Progenitor cell of endocrine pancreas (in vitro differentiated cells): Measurements from ENCODE around the gene KSR1. TPM values are rescaled to one million over a fixed set of nuclear protein-coding genes. Genes with fewer than 3 reads are reported as not detected.

Experiments
- DNase-seq: peaks from one replicate; pipeline ENCODE4 v3.0.0; 2021; ENCODE audit warnings: low spot score; ENCODE audit not compliant: unreplicated experiment
- H3K27ac Mint-ChIP-seq: 2 replicates; pipeline ENCODE4 v1.8.0; 2021; ENCODE audit warnings: mild to moderate bottlenecking, moderate library complexity, mixed read lengths
- H3K27me3 Mint-ChIP-seq: 2 replicates; pipeline ENCODE4 v1.8.0; 2021; ENCODE audit warnings: mixed read lengths
- H3K36me3 Mint-ChIP-seq: 2 replicates; pipeline ENCODE4 v1.8.0; 2022; ENCODE audit warnings: mixed read lengths; ENCODE audit not compliant: insufficient read depth
- H3K4me1 Mint-ChIP-seq: 2 replicates; pipeline ENCODE4 v1.8.0; 2021; ENCODE audit warnings: low read depth, mixed read lengths
- H3K4me3 Mint-ChIP-seq: 2 replicates; pipeline ENCODE4 v1.8.0; 2021; ENCODE audit warnings: low read depth, mild to moderate bottlenecking, moderate library complexity, mixed read lengths
- H3K9me3 Mint-ChIP-seq: 2 replicates; pipeline ENCODE4 v1.8.0; 2021; ENCODE audit warnings: low read depth, mixed read lengths
- total RNA-seq: library from RNA; stranded (reverse); gene quantifications from 2 replicates; pipeline ENCODE4 v1.2.1, GENCODE V29; 2021
- TF ChIP-seq, protein P1 (sequence below): fragments of 200-600 bp; sonication (generic); IDR thresholded peaks from one replicate; pipeline ENCODE4 v1.5.0; 2021; ENCODE audit warnings: antibody characterized with exemption, mild to moderate bottlenecking; ENCODE audit not compliant: unreplicated experiment

The KSR1 gene
- total RNA-seq, 1 donor from 2014 or later = 70.1 TPM

DNA sequence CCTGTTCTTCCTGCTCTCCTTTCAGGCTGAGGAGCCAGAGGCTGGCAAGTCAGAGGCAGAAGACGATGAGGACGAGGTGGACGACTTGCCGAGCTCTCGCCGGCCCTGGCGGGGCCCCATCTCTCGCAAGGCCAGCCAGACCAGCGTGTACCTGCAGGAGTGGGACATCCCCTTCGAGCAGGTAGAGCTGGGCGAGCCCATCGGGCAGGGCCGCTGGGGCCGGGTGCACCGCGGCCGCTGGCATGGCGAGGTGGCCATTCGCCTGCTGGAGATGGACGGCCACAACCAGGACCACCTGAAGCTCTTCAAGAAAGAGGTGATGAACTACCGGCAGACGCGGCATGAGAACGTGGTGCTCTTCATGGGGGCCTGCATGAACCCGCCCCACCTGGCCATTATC lies 149.2 kb downstream of the KSR1 start:
- no peak overlapping the region for H3K27ac Mint-ChIP-seq
- TF ChIP-seq, protein P1, sequence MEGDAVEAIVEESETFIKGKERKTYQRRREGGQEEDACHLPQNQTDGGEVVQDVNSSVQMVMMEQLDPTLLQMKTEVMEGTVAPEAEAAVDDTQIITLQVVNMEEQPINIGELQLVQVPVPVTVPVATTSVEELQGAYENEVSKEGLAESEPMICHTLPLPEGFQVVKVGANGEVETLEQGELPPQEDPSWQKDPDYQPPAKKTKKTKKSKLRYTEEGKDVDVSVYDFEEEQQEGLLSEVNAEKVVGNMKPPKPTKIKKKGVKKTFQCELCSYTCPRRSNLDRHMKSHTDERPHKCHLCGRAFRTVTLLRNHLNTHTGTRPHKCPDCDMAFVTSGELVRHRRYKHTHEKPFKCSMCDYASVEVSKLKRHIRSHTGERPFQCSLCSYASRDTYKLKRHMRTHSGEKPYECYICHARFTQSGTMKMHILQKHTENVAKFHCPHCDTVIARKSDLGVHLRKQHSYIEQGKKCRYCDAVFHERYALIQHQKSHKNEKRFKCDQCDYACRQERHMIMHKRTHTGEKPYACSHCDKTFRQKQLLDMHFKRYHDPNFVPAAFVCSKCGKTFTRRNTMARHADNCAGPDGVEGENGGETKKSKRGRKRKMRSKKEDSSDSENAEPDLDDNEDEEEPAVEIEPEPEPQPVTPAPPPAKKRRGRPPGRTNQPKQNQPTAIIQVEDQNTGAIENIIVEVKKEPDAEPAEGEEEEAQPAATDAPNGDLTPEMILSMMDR = no peak
- peaks cover 17% of the 10 kb centered on the region for H3K36me3 Mint-ChIP-seq
- H3K9me3 Mint-ChIP-seq = no peaks in the 10 kb centered on the region
- no peak overlapping the region for H3K4me3 Mint-ChIP-seq
- no peaks in the 10 kb centered on the region for H3K27me3 Mint-ChIP-seq
- DNase-seq = no peak
- H3K4me1 Mint-ChIP-seq = peaks cover 3% of the 10 kb centered on the region

DNA sequence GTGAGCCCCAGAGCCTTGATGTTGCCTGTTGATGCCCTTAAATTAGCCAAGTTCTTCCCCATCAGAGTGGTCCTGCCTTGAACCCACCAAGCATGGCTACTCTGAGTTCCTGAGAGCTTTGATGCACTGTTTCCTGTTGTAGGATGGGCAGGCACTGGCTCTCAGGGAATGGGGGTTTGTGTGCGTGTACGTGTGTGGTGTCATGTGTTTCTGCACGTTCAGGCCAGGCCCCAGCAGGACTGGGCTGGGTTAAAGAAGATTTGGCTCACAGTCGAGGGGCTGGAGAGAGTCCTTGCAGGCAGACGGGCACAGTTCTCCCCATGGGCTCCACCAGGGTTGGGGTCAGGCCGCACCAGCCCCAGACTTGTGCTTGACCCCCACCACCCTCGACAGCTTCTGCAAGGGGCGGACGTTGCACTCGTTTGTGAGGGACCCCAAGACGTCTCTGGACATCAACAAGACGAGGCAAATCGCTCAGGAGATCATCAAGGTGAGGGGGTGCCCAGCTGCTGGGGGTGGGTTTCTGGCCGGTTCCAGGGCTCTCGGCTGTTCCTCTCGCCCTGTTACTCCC lies 151.4 kb downstream of the KSR1 start:
- Mint-ChIP-seq H3K27ac (no peak overlapping the region), H3K36me3 (peaks cover 20% of the 10 kb centered on the region), H3K4me3 (no peak overlapping the region), H3K27me3 (no peaks in the 10 kb centered on the region), H3K9me3 (no peaks in the 10 kb centered on the region), H3K4me1 (peaks cover 3% of the 10 kb centered on the region)
- DNase-seq = no peak
- TF ChIP-seq, protein P1 = no peak

DNA sequence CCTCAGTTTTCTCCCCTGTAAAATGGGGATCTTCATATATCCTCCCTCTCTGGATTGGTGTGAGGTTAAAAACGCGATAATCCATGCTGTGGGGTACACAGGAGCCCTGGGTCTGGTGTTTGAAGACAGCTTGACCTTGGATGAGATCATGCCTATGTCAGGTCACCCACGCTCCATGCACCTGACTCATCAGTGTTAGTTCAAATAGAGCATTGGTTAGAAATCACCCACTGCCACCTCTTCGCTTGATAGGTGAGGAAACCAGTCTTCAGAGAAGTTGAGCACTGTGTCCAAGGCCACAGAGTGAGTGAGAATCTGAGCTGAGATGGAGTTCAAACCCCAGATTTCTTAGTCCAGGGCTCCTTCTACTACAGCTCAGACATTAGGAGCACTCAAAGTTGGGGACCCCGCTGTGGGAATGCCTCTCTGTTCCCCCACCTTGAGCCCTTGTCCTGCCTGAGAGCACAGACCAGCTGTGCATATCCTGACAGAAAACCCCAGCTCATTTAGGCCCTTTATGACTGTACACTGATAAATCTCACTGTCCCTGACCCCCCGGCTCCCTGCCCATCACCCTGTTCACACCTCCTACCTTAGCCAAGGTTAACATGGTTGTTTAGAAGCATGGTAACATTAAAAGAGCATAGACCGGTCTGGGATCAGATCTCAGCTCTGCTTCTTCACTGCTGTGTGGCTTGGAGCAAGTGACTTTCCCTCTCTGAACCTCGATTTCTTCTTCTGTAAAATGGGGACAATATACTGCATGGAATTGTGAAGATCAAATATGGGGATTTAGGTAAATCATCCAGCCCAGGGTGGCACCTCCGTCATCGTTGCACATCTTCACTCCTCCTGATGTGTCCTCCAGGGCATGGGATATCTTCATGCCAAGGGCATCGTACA lies 152.3 kb downstream of the KSR1 start:
- H3K9me3 Mint-ChIP-seq = no peaks in the 10 kb centered on the region
- TF ChIP-seq, protein P1 = no peak
- no peak overlapping the region for H3K27ac Mint-ChIP-seq
- H3K36me3 Mint-ChIP-seq = peaks cover 20% of the 10 kb centered on the region
- H3K4me1 Mint-ChIP-seq = peaks cover 3% of the 10 kb centered on the region
- H3K4me3 Mint-ChIP-seq = no peak overlapping the region
- H3K27me3 Mint-ChIP-seq = no peaks in the 10 kb centered on the region
- DNase-seq = no peak

DNA sequence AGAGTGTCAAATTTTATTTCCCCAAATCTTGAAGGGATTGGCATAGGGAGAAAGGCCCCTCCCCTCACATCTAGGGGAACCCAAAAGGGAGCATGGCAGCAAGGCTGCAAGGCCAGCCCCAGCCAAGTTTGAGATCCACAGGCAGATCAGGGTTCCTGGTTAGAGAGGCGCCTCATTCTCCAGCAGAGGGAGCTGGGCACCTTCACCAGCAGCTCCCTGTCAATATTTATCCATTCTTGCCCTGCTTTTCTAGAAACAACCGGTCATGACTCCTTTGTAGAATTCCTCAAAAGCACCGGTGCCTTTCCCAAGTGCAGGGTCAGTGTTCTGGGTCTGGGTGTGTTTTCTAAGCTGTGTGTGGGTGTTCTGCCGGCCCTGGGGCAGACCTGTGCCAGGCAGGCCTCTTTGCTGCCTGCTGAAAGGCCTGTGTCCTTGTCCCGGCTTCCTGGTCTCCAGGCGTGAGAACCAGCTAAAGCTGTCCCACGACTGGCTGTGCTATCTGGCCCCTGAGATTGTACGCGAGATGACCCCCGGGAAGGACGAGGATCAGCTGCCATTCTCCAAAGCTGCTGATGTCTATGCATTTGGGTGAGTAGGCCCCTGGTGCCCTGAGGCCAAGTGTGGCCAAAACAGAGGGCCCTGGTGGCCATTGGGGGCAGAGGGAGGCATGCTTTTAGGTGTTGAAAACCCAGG lies 153.5 kb downstream of the KSR1 start:
- H3K4me1 Mint-ChIP-seq = peaks cover 2% of the 10 kb centered on the region
- peaks cover 20% of the 10 kb centered on the region for H3K36me3 Mint-ChIP-seq
- H3K27ac Mint-ChIP-seq = no peak overlapping the region
- no peak overlapping the region for H3K4me3 Mint-ChIP-seq
- no peaks in the 10 kb centered on the region for H3K9me3 Mint-ChIP-seq
- no peak for DNase-seq
- TF ChIP-seq, protein P1 = peak; percentile 69
- no peaks in the 10 kb centered on the region for H3K27me3 Mint-ChIP-seq

DNA sequence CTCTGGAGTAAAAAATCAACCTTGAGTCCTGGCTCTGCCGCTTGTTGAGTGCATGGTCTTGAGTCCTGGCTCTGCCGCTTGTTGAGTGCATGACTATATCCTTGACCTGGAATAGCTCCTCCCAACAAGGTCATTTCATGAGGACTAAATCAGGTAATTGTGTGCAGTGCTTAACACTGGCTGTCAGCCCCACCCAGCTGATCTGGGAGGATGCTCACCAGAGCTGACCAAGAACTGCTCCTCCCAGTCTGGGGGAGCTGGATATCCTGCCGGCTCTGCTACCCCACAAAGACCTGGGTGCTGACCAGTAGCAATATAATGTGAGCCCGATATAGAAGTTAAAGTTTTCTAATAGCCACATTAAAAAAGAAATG lies 154.0 kb downstream of the KSR1 start:
- H3K9me3 Mint-ChIP-seq = no peaks in the 10 kb centered on the region
- H3K27ac Mint-ChIP-seq = no peak overlapping the region
- peaks cover 2% of the 10 kb centered on the region for H3K4me1 Mint-ChIP-seq
- H3K36me3 Mint-ChIP-seq = peaks cover 20% of the 10 kb centered on the region
- no peak overlapping the region for H3K4me3 Mint-ChIP-seq
- no peaks in the 10 kb centered on the region for H3K27me3 Mint-ChIP-seq
- DNase-seq = no peak
- TF ChIP-seq, protein P1 = no peak
